Esophagus muscularis mucosa (tissue), 4 donors: ENCODE measurements around the gene SPOCK1. TPM values are rescaled to one million over a fixed set of nuclear protein-coding genes. Genes with fewer than 3 reads are reported as not detected.
"Not testable (repeated sequence)": the region's sequence is repeated elsewhere in the genome, so short reads cannot be mapped to it uniquely, and the experiment has no call there.

ENCODE experiments used
- DNase-seq: peaks from one replicate; pipeline ENCODE4 v3.0.0-alpha.2; 2017; ENCODE audit errors: extremely low spot score
- H3K27ac ChIP-seq, 4 donors: fragments of 200-600 bp; sonication (generic); replicated peaks in 1 of 4; 1 replicate in 3 of 4; 2 replicates in 1 of 4; pipeline ENCODE4 v1.5.1; 2016 to 2019; ENCODE audit warnings: mild to moderate bottlenecking in 1 of 4
- H3K27me3 ChIP-seq, 4 donors: fragments of 200-600 bp; sonication (generic); one replicate each; pipeline versions ENCODE4 v1.5.1 to v1.6.0; 2016 to 2019
- H3K36me3 ChIP-seq, 4 donors: fragments of 200-600 bp; sonication (generic); one replicate each; pipeline ENCODE4 v1.5.1; 2016 to 2019
- H3K4me1 ChIP-seq, 4 donors: fragments of 200-600 bp; sonication (generic); one replicate each; pipeline ENCODE4 v1.5.1; 2016 to 2019
- H3K4me3 ChIP-seq, 4 donors: fragments of 200-600 bp; sonication (generic); 1 replicate in 2 of 4; 2 replicates in 2 of 4; pipeline ENCODE4 v1.5.1; 2016 to 2019; ENCODE audit warnings: mild to moderate bottlenecking in 4 of 4, moderate library complexity in 1 of 4
- H3K9me3 ChIP-seq, 4 donors: fragments of 200-600 bp; sonication (generic); 1 replicate in 3 of 4; 2 replicates in 1 of 4; pipeline ENCODE4 v1.5.1; 2016 to 2019
- CTCF ChIP-seq, 3 experiments: fragments of 200-600 bp in 2 of 3; fragments of 450-650 bp in 1 of 3; sonication (generic) in 2 of 3; IDR thresholded peaks; one replicate each; pipeline ENCODE4 v1.5.1; 2017 to 2019; ENCODE audit warnings: antibody characterized with exemption in 3 of 3, mild to moderate bottlenecking in 2 of 3, moderate library complexity in 1 of 3
- EP300 ChIP-seq: sonication (generic); formaldehyde crosslinking; IDR thresholded peaks from one replicate; pipeline ENCODE4 v1.6.1; 2017; ENCODE audit warnings: antibody characterized with exemption
- POLR2A ChIP-seq: fragments of 450-650 bp; IDR thresholded peaks from one replicate; pipeline ENCODE4 v1.6.1; 2017; ENCODE audit warnings: antibody characterized with exemption, moderate library complexity, mild to moderate bottlenecking, low read depth
- POLR2AphosphoS5 ChIP-seq, 2 donors: sonication (generic); formaldehyde crosslinking; IDR thresholded peaks; one replicate each; pipeline ENCODE4 v1.6.1; 2017; ENCODE audit warnings: antibody characterized with exemption in 2 of 2
- WGBS: methylation state at CpG from one replicate; pipeline ENCODE4 v1.1.5; 2018; 5-methylcytosine and 5-hydroxymethylcytosine counted together
- intact Hi-C: fragments of 100-400 bp; cut with DNase I; formaldehyde crosslinking; loops from one replicate; pipeline ENCODE4 v1.15.1; 2023
- total RNA-seq, 4 donors: library from RNA; depleted of rRNA; stranded (reverse); fragments of >200 nt; gene quantifications; one replicate each; pipeline versions ENCODE4 v1.1.0 to v1.2.1, GENCODE V29; 2016

The SPOCK1 gene
- total RNA-seq, 4 donors from 2014 or later: 39.0 to 52.4 (median 45.6) TPM

DNA sequence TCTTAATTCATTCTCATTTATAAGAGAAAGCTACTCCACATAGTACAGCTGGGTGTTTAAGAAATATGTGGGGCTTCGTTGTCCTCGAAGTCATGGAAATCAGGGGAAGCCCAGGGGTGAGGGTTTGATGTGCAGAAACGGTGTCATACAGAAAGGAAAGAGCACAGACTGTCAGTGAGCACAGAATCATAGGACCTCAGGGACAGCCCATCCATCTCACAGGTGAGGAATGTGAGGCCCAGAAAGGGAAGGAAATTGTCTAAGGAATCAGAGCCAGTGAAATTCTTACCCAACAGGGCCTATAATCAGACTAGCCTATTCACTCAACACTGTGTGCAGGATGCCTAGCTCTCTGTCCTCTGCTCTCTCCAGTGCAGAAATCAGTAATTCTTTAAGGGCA, 535.6 kb downstream of the SPOCK1 start:
- intact Hi-C loops: no loop called here
- no peak overlapping the region for H3K4me3 ChIP-seq
- H3K27ac ChIP-seq: no peak overlapping the region
- TF ChIP-seq EP300 (no peak), POLR2AphosphoS5 (IDR thresholded peaks at IDR 0.05) (no peak), CTCF (IDR thresholded peaks at IDR 0.05) (no peak), POLR2A (no peak)
- no peaks in the 10 kb centered on the region for H3K27me3 ChIP-seq
- 58% methylated on average over 3 of the region's 3 CpGs for WGBS
- peaks cover 0 to 19% (median 11%) of the 10 kb centered on the region in 4 donors for H3K9me3 ChIP-seq
- no peaks in the 10 kb centered on the region for H3K4me1 ChIP-seq
- no peak for DNase-seq
- no peaks in the 10 kb centered on the region for H3K36me3 ChIP-seq

DNA sequence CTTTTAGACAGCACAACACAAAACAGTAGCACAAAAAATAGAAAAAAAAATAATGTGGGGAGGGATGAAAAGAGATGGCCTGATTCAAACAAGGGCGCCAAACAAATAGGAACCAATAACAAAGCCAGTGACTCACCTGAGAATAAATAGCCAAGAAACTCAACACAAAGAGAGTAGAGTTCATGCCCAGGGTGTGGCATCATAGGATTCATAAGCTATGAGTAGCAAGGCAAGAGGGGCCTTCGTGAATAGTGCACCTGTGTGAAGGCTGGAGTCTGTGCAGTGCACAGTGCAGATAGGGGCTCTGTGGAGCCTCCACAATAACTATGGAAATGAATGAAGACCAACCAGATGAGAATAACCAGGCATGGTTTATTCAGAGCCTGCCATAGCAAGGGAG, 541.7 kb downstream of the SPOCK1 start:
- H3K27me3 ChIP-seq: peaks cover 0 to 6% (median 0%) of the 10 kb centered on the region in 4 donors
- intact Hi-C loops: no loop called here
- no peak for DNase-seq
- H3K27ac ChIP-seq: no peak overlapping the region
- 79% methylated on average over 2 of the region's 2 CpGs for WGBS
- H3K9me3 ChIP-seq: peaks cover 0 to 19% (median 11%) of the 10 kb centered on the region in 4 donors
- no peaks in the 10 kb centered on the region for H3K4me1 ChIP-seq
- TF ChIP-seq POLR2AphosphoS5 (IDR thresholded peaks at IDR 0.05) (no peak), POLR2A (no peak), CTCF (IDR thresholded peaks at IDR 0.05) (no peak), EP300 (no peak)
- H3K36me3 ChIP-seq: no peaks in the 10 kb centered on the region
- H3K4me3 ChIP-seq: no peak overlapping the region

DNA sequence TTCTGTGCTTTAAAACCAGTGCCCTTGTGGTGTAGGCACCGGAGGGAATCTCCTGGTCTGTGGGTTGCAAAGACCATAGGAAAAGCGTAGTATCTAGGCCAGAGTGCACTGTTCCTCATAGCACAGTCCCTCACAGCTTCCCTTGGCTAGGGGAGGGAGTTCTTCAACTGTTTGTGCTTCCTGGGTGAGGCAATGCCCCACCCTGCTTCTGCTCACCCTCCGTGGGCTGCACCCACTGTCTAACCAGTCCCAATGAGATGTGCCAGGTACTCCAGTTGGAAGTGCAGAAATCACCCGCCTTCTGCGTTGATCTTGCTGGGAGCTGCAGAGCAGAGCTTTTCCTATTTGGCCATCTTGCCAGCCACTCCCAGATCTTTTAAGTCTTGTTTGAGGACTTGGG, 545.0 kb downstream of the SPOCK1 start:
- WGBS: 94% methylated on average over 5 of the region's 5 CpGs
- H3K4me1 ChIP-seq, H3K4me3 ChIP-seq, intact Hi-C loops, H3K27me3 ChIP-seq, H3K36me3 ChIP-seq, H3K27ac ChIP-seq, H3K9me3 ChIP-seq, DNase-seq: not testable (repeated sequence)

GRCh38 chr5:136953346-136954069, 545.6 kb downstream of the SPOCK1 start:
- intact Hi-C loops, H3K36me3 ChIP-seq, H3K4me1 ChIP-seq, H3K27ac ChIP-seq, H3K27me3 ChIP-seq, DNase-seq, H3K9me3 ChIP-seq, H3K4me3 ChIP-seq: not testable (repeated sequence)
- 46% methylated on average over 5 of the region's 8 CpGs for WGBS

GRCh38 chr5:136927571-136927970, 571.6 kb downstream of the SPOCK1 start:
- intact Hi-C loops: no loop called here

More at GRCh38 chr5:136927571-136927970, 571.6 kb downstream of the SPOCK1 start:
- Histone ChIP-seq H3K4me1 (no peaks in the 10 kb centered on the region), H3K36me3 (no peaks in the 10 kb centered on the region), H3K27me3 (no peaks in the 10 kb centered on the region), H3K27ac (no peak overlapping the region), H3K4me3 (no peak overlapping the region), H3K9me3 (no peaks in the 10 kb centered on the region)
- DNase-seq: no peak
- TF ChIP-seq POLR2AphosphoS5 (IDR thresholded peaks at IDR 0.05) (no peak), POLR2A (no peak), CTCF (IDR thresholded peaks at IDR 0.05) (no peak), EP300 (no peak)
